H1 (cell line): ENCODE measurements around the gene DISP3.

Source experiments
- GABPA ChIP-seq: IDR thresholded peaks from 2 replicates; pipeline ENCODE4 v1.6.1; 2011; ENCODE audit warnings: mild to moderate bottlenecking, low read length, moderate library complexity, borderline replicate concordance; ENCODE audit not compliant: insufficient read depth
- POLR2A ChIP-seq, 2 experiments: IDR thresholded peaks; 1 replicate in 1 of 2; 2 replicates in 1 of 2; pipeline ENCODE4 v1.6.1; 2011; ENCODE audit warnings: low read depth in 2 of 2, low read length in 2 of 2, mild to moderate bottlenecking in 2 of 2; ENCODE audit errors: control extremely low read depth in 1 of 2
- POLR2AphosphoS5 ChIP-seq: IDR thresholded peaks from 2 replicates; pipeline ENCODE4 v1.6.1; 2011; ENCODE audit warnings: low read depth, low read length
- TCF12 ChIP-seq: IDR thresholded peaks from 2 replicates; pipeline ENCODE4 v1.6.1; 2011; ENCODE audit warnings: low read depth, mild to moderate bottlenecking, low read length
- TEAD4 ChIP-seq: IDR thresholded peaks from 2 replicates; pipeline ENCODE4 v1.6.1; 2012; ENCODE audit warnings: low read depth, low read length, inconsistent platforms, mixed read lengths
- TF ChIP-seq, protein P1 (sequence below): IDR thresholded peaks from 2 replicates; pipeline ENCODE4 v1.6.1; 2012; ENCODE audit warnings: inconsistent platforms

DNA sequence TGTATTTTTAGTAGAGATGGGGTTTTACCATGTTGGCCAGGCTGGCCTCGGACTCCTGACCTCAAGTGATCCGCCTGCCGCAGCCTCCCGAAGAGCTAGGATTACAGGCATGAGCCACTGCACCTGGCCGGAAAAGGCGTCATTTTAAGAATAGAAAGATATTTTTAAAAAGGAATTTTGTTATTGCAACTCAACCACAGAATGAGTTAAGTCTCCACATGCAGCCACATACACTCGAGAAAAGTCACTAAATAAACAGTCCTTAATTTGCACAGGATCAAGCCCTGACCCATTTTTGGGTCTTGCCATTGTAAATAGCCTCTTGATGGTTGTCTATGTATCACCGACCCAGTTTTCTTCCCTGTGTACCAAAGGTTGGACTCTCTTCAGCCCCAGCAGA lies 89.7 kb downstream of the DISP3 start:
- TF ChIP-seq, protein P1, sequence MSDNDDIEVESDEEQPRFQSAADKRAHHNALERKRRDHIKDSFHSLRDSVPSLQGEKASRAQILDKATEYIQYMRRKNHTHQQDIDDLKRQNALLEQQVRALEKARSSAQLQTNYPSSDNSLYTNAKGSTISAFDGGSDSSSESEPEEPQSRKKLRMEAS, result no peak
- TF ChIP-seq POLR2A (IDR thresholded peaks at IDR 0.05; ENCODE audit: control extremely low read depth in 1 of 2, low read depth in 2 of 2, low read length in 2 of 2) (no peak), POLR2AphosphoS5 (no peak), TEAD4 (no peak), TCF12 (no peak), GABPA (no peak)
